ENCODE data around the gene MSRB3.

The MSRB3 gene

DNA sequence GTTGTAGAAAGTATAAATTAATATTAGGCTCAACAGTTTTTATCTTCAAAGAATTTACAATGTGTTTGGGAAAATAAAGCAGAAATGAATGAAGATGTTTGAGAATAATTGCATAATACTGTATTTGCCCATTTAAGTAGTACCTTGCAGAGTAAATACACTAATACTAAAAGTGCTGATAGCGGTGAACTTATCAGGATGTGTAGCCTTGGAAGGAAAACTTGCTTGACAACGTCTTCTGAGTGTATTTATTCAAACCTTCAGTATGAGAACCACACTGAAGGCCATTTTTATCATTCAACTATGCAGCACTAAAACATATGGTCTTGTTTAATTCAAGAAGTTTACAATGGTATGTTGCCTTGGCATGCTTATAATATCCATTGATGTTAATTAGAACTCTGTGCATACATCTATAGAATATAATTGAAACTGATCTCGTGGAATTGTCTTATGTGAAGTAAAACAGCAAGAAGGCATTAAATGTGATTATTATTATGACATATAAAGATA is 41.3 kb downstream of the MSRB3 start:
- no peaks in the 10 kb centered on the region for H3K27me3 ChIP-seq (ENCODE audit: insufficient read depth, poor library complexity, severe bottlenecking)
- H3K9me3 ChIP-seq (ENCODE audit: severe bottlenecking): no peaks in the 10 kb centered on the region
- no peak for ATAC-seq (ENCODE audit: low read depth)
- TF ChIP-seq, protein P1, sequence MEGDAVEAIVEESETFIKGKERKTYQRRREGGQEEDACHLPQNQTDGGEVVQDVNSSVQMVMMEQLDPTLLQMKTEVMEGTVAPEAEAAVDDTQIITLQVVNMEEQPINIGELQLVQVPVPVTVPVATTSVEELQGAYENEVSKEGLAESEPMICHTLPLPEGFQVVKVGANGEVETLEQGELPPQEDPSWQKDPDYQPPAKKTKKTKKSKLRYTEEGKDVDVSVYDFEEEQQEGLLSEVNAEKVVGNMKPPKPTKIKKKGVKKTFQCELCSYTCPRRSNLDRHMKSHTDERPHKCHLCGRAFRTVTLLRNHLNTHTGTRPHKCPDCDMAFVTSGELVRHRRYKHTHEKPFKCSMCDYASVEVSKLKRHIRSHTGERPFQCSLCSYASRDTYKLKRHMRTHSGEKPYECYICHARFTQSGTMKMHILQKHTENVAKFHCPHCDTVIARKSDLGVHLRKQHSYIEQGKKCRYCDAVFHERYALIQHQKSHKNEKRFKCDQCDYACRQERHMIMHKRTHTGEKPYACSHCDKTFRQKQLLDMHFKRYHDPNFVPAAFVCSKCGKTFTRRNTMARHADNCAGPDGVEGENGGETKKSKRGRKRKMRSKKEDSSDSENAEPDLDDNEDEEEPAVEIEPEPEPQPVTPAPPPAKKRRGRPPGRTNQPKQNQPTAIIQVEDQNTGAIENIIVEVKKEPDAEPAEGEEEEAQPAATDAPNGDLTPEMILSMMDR (IDR thresholded peaks at IDR 0.05; ENCODE audit: poor library complexity, severe bottlenecking): no peak
- H3K4me1 ChIP-seq (ENCODE audit: insufficient read depth, poor library complexity, severe bottlenecking): no peaks in the 10 kb centered on the region
- H3K27ac ChIP-seq (ENCODE audit: poor library complexity, severe bottlenecking): no peak overlapping the region
- no peak for DNase-seq (ENCODE audit: low spot score)
- no peak overlapping the region for H3K4me3 ChIP-seq (ENCODE audit: severe bottlenecking)
- no peaks in the 10 kb centered on the region for H3K36me3 ChIP-seq (ENCODE audit: low read depth)

DNA sequence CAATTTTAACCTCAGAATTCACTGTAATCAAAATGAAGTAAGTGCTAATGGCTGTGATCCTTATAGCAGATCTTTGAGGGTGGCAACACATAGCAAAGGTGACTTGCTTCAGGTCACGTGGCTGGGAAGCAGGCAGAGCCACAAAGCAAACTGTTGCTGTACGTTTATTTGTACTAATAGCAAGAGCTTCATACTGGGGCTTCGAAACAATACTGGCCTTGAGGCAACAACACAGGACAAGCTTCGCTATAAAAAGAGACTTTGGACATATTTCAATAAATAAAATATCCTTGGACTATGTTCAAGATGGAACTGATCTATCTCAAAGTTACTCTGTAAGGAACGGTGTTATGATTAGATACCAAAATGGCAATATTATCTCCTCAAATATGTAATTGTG is 44.6 kb downstream of the MSRB3 start:
- ATAC-seq (ENCODE audit: low read depth) (no peak), DNase-seq (ENCODE audit: low spot score) (no peak)
- TF ChIP-seq, protein P1 (IDR thresholded peaks at IDR 0.05; ENCODE audit: poor library complexity, severe bottlenecking): no peak
- H3K4me3 ChIP-seq (ENCODE audit: severe bottlenecking): no peak overlapping the region
- no peaks in the 10 kb centered on the region for H3K4me1 ChIP-seq (ENCODE audit: insufficient read depth, poor library complexity, severe bottlenecking)
- H3K27me3 ChIP-seq (ENCODE audit: insufficient read depth, poor library complexity, severe bottlenecking): no peaks in the 10 kb centered on the region
- no peaks in the 10 kb centered on the region for H3K9me3 ChIP-seq (ENCODE audit: severe bottlenecking)
- no peaks in the 10 kb centered on the region for H3K36me3 ChIP-seq (ENCODE audit: low read depth)
- no peak overlapping the region for H3K27ac ChIP-seq (ENCODE audit: poor library complexity, severe bottlenecking)

DNA sequence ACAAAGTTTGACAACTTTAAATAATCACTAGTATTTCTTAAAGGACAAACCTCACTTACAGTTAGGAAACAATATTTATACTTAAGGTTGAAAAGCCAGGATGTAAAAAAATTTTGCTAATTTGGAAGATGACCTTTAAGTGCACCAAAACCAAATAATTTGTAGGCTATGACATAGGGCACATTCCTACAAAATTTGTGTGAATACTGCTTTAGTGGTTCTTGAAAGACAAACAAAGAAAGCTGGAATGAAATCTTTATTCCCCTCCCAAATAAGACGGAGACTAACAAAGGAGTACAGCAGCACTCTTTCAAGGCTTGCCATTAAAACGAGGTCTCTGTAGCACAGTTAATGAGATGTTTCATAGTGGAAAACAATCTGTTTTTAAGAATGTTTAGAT is 45.6 kb downstream of the MSRB3 start:
- no peaks in the 10 kb centered on the region for H3K36me3 ChIP-seq (ENCODE audit: low read depth)
- no peaks in the 10 kb centered on the region for H3K9me3 ChIP-seq (ENCODE audit: severe bottlenecking)
- ATAC-seq (ENCODE audit: low read depth) (no peak), DNase-seq (ENCODE audit: low spot score) (no peak)
- no peaks in the 10 kb centered on the region for H3K4me1 ChIP-seq (ENCODE audit: insufficient read depth, poor library complexity, severe bottlenecking)
- no peaks in the 10 kb centered on the region for H3K27me3 ChIP-seq (ENCODE audit: insufficient read depth, poor library complexity, severe bottlenecking)
- TF ChIP-seq, protein P1 (IDR thresholded peaks at IDR 0.05; ENCODE audit: poor library complexity, severe bottlenecking): no peak
- no peak overlapping the region for H3K4me3 ChIP-seq (ENCODE audit: severe bottlenecking)
- H3K27ac ChIP-seq (ENCODE audit: poor library complexity, severe bottlenecking): no peak overlapping the region

DNA sequence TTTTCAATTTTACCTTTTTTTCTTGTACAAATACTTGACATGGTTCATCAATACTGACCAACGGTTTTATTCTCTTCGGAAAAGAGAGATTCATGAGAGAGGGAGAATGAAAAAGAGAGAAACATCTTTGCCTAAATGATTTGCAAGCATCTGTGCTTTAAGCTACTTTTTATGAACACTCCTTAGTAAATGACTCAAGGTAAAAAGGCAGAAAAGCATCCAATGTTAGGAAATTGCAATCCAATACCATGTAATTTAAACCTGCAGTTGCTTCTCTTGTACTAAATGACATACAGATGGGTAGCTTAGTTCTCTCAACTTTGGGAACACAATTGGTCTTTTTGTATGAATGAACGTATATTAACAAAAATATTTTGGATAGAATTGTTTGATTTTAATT is 46.1 kb downstream of the MSRB3 start:
- no peaks in the 10 kb centered on the region for H3K4me1 ChIP-seq (ENCODE audit: insufficient read depth, poor library complexity, severe bottlenecking)
- no peaks in the 10 kb centered on the region for H3K36me3 ChIP-seq (ENCODE audit: low read depth)
- DNase-seq (ENCODE audit: low spot score) (no peak), ATAC-seq (ENCODE audit: low read depth) (no peak)
- H3K9me3 ChIP-seq (ENCODE audit: severe bottlenecking): no peaks in the 10 kb centered on the region
- TF ChIP-seq, protein P1 (IDR thresholded peaks at IDR 0.05; ENCODE audit: poor library complexity, severe bottlenecking): no peak
- H3K27ac ChIP-seq (ENCODE audit: poor library complexity, severe bottlenecking): no peak overlapping the region
- no peak overlapping the region for H3K4me3 ChIP-seq (ENCODE audit: severe bottlenecking)
- no peaks in the 10 kb centered on the region for H3K27me3 ChIP-seq (ENCODE audit: insufficient read depth, poor library complexity, severe bottlenecking)

DNA sequence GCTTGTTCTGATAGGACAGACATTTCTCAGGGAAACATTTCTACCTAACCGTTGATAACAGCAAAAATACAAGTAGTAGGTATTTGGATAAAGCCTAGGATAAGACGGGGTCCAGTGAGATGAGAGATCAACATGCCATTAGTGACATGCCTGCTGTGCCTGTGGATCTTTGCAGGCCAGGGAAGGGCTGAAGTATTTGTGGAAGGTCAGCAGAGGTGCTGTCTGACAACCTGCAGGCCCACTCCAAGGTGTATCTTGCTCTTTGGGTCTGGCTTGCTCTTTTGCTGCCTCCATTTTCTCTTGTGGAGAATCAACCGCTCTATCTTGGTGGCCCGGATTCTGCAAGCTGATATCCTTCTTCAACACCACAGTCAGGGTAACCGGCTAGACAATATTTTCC is 46.7 kb downstream of the MSRB3 start:
- Histone ChIP-seq H3K27ac (ENCODE audit: poor library complexity, severe bottlenecking) (no peak overlapping the region), H3K9me3 (ENCODE audit: severe bottlenecking) (no peaks in the 10 kb centered on the region), H3K36me3 (ENCODE audit: low read depth) (no peaks in the 10 kb centered on the region), H3K4me3 (ENCODE audit: severe bottlenecking) (no peak overlapping the region), H3K27me3 (ENCODE audit: insufficient read depth, poor library complexity, severe bottlenecking) (no peaks in the 10 kb centered on the region), H3K4me1 (ENCODE audit: insufficient read depth, poor library complexity, severe bottlenecking) (no peaks in the 10 kb centered on the region)
- ATAC-seq (ENCODE audit: low read depth) (no peak), DNase-seq (ENCODE audit: low spot score) (no peak)
- TF ChIP-seq, protein P1 (IDR thresholded peaks at IDR 0.05; ENCODE audit: poor library complexity, severe bottlenecking): no peak
